GM10266 (cell line): ENCODE results near the gene CHST11.

Experiments
- DNase-seq: peaks from one replicate; pipeline ENCODE4 v3.0.0; 2012; ENCODE audit errors: extremely low spot score
- CTCF ChIP-seq: IDR thresholded peaks from 2 replicates; pipeline ENCODE4 v1.5.1; 2012; ENCODE audit warnings: mild to moderate bottlenecking, low read depth; ENCODE audit not compliant: control insufficient read depth, insufficient read depth; ENCODE audit errors: missing control alignments

Gene CHST11

GRCh38 chr12:104615048-104615561 lies 158.4 kb downstream of the CHST11 start:
- no peak for TF ChIP-seq CTCF
- no peak for DNase-seq

- no peak for TF ChIP-seq CTCF
- DNase-seq = no peak
Measured at GRCh38 chr12:104618691-104619090, 161.9 kb downstream of the CHST11 start.

GRCh38 chr12:104619305-104619704 lies 162.6 kb downstream of the CHST11 start:
- DNase-seq = no peak
- no peak for TF ChIP-seq CTCF

- no peak for DNase-seq
- TF ChIP-seq CTCF = no peak
Measured at GRCh38 chr12:104620837-104621531, 164.2 kb downstream of the CHST11 start.

- no peak for DNase-seq
- TF ChIP-seq CTCF = no peak
Measured at GRCh38 chr12:104622928-104623327, 166.2 kb downstream of the CHST11 start.

- TF ChIP-seq CTCF = no peak
Measured at GRCh38 chr12:104623883-104624282, 167.1 kb downstream of the CHST11 start.

GRCh38 chr12:104624529-104624928 lies 167.8 kb downstream of the CHST11 start:
- TF ChIP-seq CTCF = no peak

More at GRCh38 chr12:104623883-104624282, 167.1 kb downstream of the CHST11 start:
- DNase-seq = no peak

More at GRCh38 chr12:104624529-104624928, 167.8 kb downstream of the CHST11 start:
- no peak for DNase-seq
